A549 (cell line): Measurements from ENCODE around the gene COL13A1. TPM values are rescaled to one million over a fixed set of nuclear protein-coding genes. Genes with fewer than 3 reads are reported as not detected.

Experiments used
- ATAC-seq, 2 experiments: fragments of 200-7000 bp in 1 of 2; fragments of >200 bp in 1 of 2; cut with Nextera tagmentation in 1 of 2; cut with Tn5 transposase in 1 of 2; 3 replicates each; pipeline versions ENCODE4 v1.8.0 to v1.9.1; 2018 to 2020; ENCODE audit warnings: mild to moderate bottlenecking in 1 of 2, moderate library complexity in 1 of 2
- CTCF ChIA-PET: fragments of 300-600 bp; sonication (Branson Sonifier 250); formaldehyde crosslinking; extraction: SDS; loops from one replicate; lab custom pipeline; 2021; ENCODE audit warnings: antibody characterized with exemption, inconsistent platforms; lab: Yijun Ruan, JAX
- POLR2A ChIA-PET: fragments of 350-600 bp; formaldehyde crosslinking; extraction: SDS; loops from one replicate; lab custom pipeline; 2021; ENCODE audit warnings: antibody characterized with exemption, inconsistent platforms; lab: Yijun Ruan, JAX
- DNase-seq, 2 experiments: peaks; one replicate each; pipeline versions ENCODE4 v3.0.0 to v3.0.0-alpha.2; 2011 to 2016; ENCODE audit warnings: low read depth in 1 of 2, low spot score in 1 of 2
- FAIRE-seq: peaks from 2 replicates; lab custom pipeline; 2011; peaks lifted over from hg19 to GRCh38; lab: Jason Lieb, UNC
- H3K27ac ChIP-seq, 2 experiments: fragments of >200 bp; sonication (Bioruptor Twin); formaldehyde crosslinking; 3 replicates each; pipeline ENCODE4 v1.5.1; 2016 to 2017
- H3K4me1 ChIP-seq: fragments of >200 bp; sonication (Bioruptor Twin); formaldehyde crosslinking; 3 replicates; pipeline ENCODE4 v1.6.1; 2016
- H3K4me2 ChIP-seq: fragments of >200 bp; sonication (Bioruptor Twin); formaldehyde crosslinking; 3 replicates; pipeline ENCODE4 v1.6.1; 2016
- H3K4me3 ChIP-seq: fragments of >200 bp; sonication (Bioruptor Twin); formaldehyde crosslinking; 3 replicates; pipeline ENCODE4 v1.5.1; 2016
- H3K9me3 ChIP-seq: fragments of >200 bp; sonication (Bioruptor Twin); formaldehyde crosslinking; 3 replicates; pipeline ENCODE4 v1.6.1; 2016
- BHLHE40 ChIP-seq: IDR thresholded peaks from 2 replicates; pipeline ENCODE4 v1.6.1; 2012; ENCODE audit warnings: low read depth, low read length, inconsistent platforms
- CBX8 ChIP-seq: fragments of 200-600 bp; sonication (generic); IDR thresholded peaks from 2 replicates; pipeline ENCODE4 v1.6.1; 2016
- CHD2 ChIP-seq: fragments of 150-350 bp; IDR thresholded peaks from 2 replicates; pipeline ENCODE4 v1.6.1; 2014; ENCODE audit warnings: low read length; ENCODE audit not compliant: partially characterized antibody
- EHF ChIP-seq: fragments of 250-450 bp; sonication (Bioruptor Pico); IDR thresholded peaks from 2 replicates; pipeline ENCODE4 v1.5.0; 2020; ENCODE audit warnings: mild to moderate bottlenecking
- EHMT2 ChIP-seq: fragments of 200-600 bp; sonication (generic); IDR thresholded peaks from 2 replicates; pipeline ENCODE4 v1.6.1; 2016; ENCODE audit warnings: antibody characterized with exemption, low read depth, mild to moderate bottlenecking, moderate library complexity
- EP300 ChIP-seq, 2 experiments: fragments of >200 bp; sonication (Bioruptor Twin); formaldehyde crosslinking; IDR thresholded peaks; 2 replicates in 1 of 2; 3 replicates in 1 of 2; pipeline ENCODE4 v1.6.1; 2016 to 2017
- HDAC2 ChIP-seq: fragments of 200-600 bp; sonication (generic); IDR thresholded peaks from 2 replicates; pipeline ENCODE4 v1.6.1; 2016
- HOXA7 ChIP-seq: fragments of 250-450 bp; sonication (Bioruptor Pico); IDR thresholded peaks from 2 replicates; pipeline ENCODE4 v1.5.0; 2020; ENCODE audit warnings: mild to moderate bottlenecking, moderate library complexity
- HOXB5 ChIP-seq: fragments of 250-450 bp; sonication (Bioruptor Pico); IDR thresholded peaks from 2 replicates; pipeline ENCODE4 v1.5.0; 2020; ENCODE audit warnings: mild to moderate bottlenecking, moderate library complexity
- JUNB ChIP-seq: fragments of >200 bp; sonication (Bioruptor Twin); formaldehyde crosslinking; IDR thresholded peaks from 2 replicates; pipeline ENCODE4 v1.6.1; 2016
- KDM5A ChIP-seq: fragments of 200-600 bp; sonication (generic); IDR thresholded peaks from 2 replicates; pipeline ENCODE4 v1.6.1; 2016; ENCODE audit warnings: antibody characterized with exemption, mild to moderate bottlenecking
- MAZ ChIP-seq: fragments of 150-350 bp; IDR thresholded peaks from 2 replicates; pipeline ENCODE4 v1.6.1; 2014; ENCODE audit warnings: antibody characterized with exemption, low read depth, low read length, borderline replicate concordance
- NPAS2 ChIP-seq: fragments of 250-450 bp; sonication (Bioruptor Pico); IDR thresholded peaks from 2 replicates; pipeline ENCODE4 v1.8.0; 2022; ENCODE audit warnings: mild to moderate bottlenecking, moderate library complexity, borderline replicate concordance
- NR3C1 ChIP-seq: fragments of >200 bp; sonication (Bioruptor Twin); formaldehyde crosslinking; IDR thresholded peaks from 3 replicates; pipeline ENCODE4 v1.6.1; 2017
- POLR2A ChIP-seq: IDR thresholded peaks from 2 replicates; pipeline ENCODE4 v1.6.1; 2012; ENCODE audit warnings: mild to moderate bottlenecking, low read length
- POLR2AphosphoS2 ChIP-seq: conservative IDR thresholded peaks from 2 replicates; pipeline ENCODE4 v1.6.1; 2012; ENCODE audit warnings: low read length, improper control_type of control experiment, inconsistent platforms
- RARB ChIP-seq: fragments of 250-450 bp; sonication (Bioruptor Pico); IDR thresholded peaks from 2 replicates; pipeline ENCODE4 v1.8.0; 2021; ENCODE audit warnings: mild to moderate bottlenecking, moderate library complexity
- RCOR1 ChIP-seq: fragments of 150-350 bp; IDR thresholded peaks from 2 replicates; pipeline ENCODE4 v1.6.1; 2014; ENCODE audit warnings: antibody characterized with exemption, low read length, low read depth
- SMC3 ChIP-seq: fragments of >200 bp; sonication (Bioruptor Twin); formaldehyde crosslinking; IDR thresholded peaks from 3 replicates; pipeline ENCODE4 v1.6.1; 2018; ENCODE audit warnings: inconsistent platforms
- TP53 ChIP-seq: fragments of 250-450 bp; sonication (Bioruptor Pico); IDR thresholded peaks from 2 replicates; pipeline ENCODE4 v1.5.0; 2021; ENCODE audit warnings: mild to moderate bottlenecking, moderate library complexity
- ZFP36 ChIP-seq: fragments of 450-650 bp; IDR thresholded peaks from 2 replicates; pipeline ENCODE4 v1.6.1; 2014; ENCODE audit warnings: borderline replicate concordance; ENCODE audit not compliant: partially characterized antibody
- ZNF302 ChIP-seq: fragments of 250-450 bp; sonication (Bioruptor Pico); IDR thresholded peaks from 2 replicates; pipeline ENCODE4 v1.9.0; 2021; ENCODE audit warnings: inconsistent platforms, mild to moderate bottlenecking, moderate library complexity
- WGBS: methylation state at CpG from one replicate; pipeline ENCODE4 v1.1.6; 2017; ENCODE audit errors: missing lambda C conversion rate; 5-methylcytosine and 5-hydroxymethylcytosine counted together
- polyA plus RNA-seq, 4 experiments: library from polyadenylated mRNA; depleted of rRNA in 3 of 4; stranded (reverse); fragments of >200 nt; fragmentation: RNase III in 1 of 4; extraction: RNeasy Plus Mini Kit Qiagen cat#74134 plus additional on column Dnase treatment in 1 of 4; gene quantifications; 2 replicates in 3 of 4; 3 replicates in 1 of 4; pipeline ENCODE4 v1.2.3, GENCODE V29; 2011 to 2017
- TF ChIP-seq, protein P1 (sequence below): fragments of 150-350 bp; IDR thresholded peaks from 2 replicates; pipeline ENCODE4 v1.6.1; 2014; ENCODE audit warnings: low read depth, mild to moderate bottlenecking, low read length
- TF ChIP-seq, protein P2 (sequence below): fragments of >200 bp; sonication (Bioruptor Twin); formaldehyde crosslinking; IDR thresholded peaks from 2 replicates; pipeline ENCODE4 v1.6.1; 2016
- TF ChIP-seq, protein P3 (sequence below): fragments of 450-650 bp; IDR thresholded peaks from 2 replicates; pipeline ENCODE4 v1.6.1; 2014; ENCODE audit warnings: antibody characterized with exemption
- TF ChIP-seq, protein P4 (sequence below): IDR thresholded peaks from 2 replicates; pipeline ENCODE4 v1.6.1; 2012

The COL13A1 gene
- polyA plus RNA-seq, 2 of the 4 experiments (the other 2 are of a cell fraction) = 0.08 to 0.27 TPM

DNA sequence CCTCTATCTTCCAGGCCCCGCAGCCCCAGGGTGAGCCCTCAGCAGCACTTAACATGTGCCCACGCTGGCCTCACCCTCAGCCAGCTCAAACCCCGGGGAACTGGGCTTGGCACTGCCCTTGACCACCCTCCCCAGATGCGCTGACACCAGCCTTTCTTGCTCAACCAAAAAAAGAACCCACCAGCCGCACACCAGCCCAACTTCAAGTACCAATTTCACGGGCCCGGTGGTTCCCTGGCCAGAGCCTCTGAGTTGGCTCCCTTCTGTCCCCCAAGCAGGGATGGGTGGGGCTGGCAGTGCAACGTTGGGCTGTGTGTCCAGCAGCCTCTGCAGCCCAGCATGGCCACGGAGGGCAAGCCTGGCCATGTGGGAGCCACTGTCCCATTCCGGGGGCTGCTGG, 96.3 kb downstream of the COL13A1 start:
- TF ChIP-seq EP300 (IDR thresholded peaks at IDR 0.05) (no peak), HOXA7 (CRISPR knock-in tag) (no peak)
- FAIRE-seq (no peak), DNase-seq (no peak), ATAC-seq (no peak)
- Histone ChIP-seq H3K9me3 (no peaks in the 10 kb centered on the region), H3K27ac (no peak overlapping the region), H3K4me3 (no peak overlapping the region), H3K4me1 (no peaks in the 10 kb centered on the region), H3K4me2 (no peak overlapping the region)
- CTCF ChIA-PET = interaction anchor here (0.9 to 15.7 kb wide), 5 partner anchors 9 to 61 kb away, joined by 3 to 182 read pairs (median 22); no protein-coding TSS in a partner anchor
- WGBS = 69% methylated on average over 8 of the region's 10 CpGs
- POLR2A ChIA-PET = no interaction called here

DNA sequence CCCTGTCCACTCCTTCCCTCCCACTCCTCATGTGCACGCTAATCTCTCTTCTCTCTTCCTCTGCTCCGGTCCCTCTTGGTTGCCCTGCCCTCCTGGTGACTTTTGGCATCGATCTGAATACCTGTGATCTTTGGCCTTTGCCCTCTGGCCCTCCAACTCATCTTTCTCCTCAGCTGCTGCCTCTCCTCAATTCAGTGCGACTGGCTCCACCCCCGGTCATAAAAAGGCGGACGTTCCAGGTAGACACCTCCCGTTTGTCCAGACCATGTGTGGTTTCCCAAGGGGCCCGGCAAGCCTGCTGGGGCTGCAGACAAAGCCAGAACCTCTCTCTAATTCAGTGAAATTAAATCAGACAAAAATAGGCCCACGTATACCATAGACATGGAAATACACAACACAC, 96.8 kb downstream of the COL13A1 start:
- FAIRE-seq (no peak), DNase-seq (no peak), ATAC-seq (no peak)
- Histone ChIP-seq H3K9me3 (no peaks in the 10 kb centered on the region), H3K4me3 (no peak overlapping the region), H3K27ac (no peak overlapping the region), H3K4me2 (no peak overlapping the region), H3K4me1 (no peaks in the 10 kb centered on the region)
- TF ChIP-seq, protein P1, sequence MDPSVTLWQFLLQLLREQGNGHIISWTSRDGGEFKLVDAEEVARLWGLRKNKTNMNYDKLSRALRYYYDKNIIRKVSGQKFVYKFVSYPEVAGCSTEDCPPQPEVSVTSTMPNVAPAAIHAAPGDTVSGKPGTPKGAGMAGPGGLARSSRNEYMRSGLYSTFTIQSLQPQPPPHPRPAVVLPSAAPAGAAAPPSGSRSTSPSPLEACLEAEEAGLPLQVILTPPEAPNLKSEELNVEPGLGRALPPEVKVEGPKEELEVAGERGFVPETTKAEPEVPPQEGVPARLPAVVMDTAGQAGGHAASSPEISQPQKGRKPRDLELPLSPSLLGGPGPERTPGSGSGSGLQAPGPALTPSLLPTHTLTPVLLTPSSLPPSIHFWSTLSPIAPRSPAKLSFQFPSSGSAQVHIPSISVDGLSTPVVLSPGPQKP = no peak
- WGBS = 60% methylated on average over 10 of the region's 10 CpGs
- POLR2A ChIA-PET = no interaction called here
- CTCF ChIA-PET = interaction anchor here (1.8 to 15.7 kb wide), 4 partner anchors 10 to 60 kb away, joined by 4 to 182 read pairs (median 22); no protein-coding TSS in a partner anchor

DNA sequence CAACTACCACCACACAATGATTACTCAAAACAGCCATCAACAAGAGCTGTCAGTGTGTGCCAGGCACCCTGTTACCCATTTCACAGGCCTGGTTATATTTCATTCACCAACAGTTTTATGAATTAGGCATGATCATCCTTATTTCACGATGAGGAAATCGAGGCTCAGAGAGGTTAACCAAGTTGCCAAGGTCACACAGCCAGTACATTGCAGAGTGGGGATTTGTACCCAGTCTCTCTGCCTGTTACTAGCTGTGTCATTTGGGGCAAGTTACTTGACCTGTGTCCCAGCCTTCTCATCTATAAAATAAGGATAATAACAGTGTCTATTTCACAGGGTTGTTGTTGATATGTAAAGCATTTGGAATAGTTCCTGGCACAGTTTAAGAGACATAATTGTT, 97.2 kb downstream of the COL13A1 start:
- TF ChIP-seq RARB (CRISPR knock-in tag) = no peak
- TF ChIP-seq ZFP36 = peak; percentile 45
- ATAC-seq (no peak), DNase-seq (no peak), FAIRE-seq (no peak)
- Histone ChIP-seq H3K4me2 (no peak overlapping the region), H3K4me1 (no peaks in the 10 kb centered on the region), H3K27ac (no peak overlapping the region), H3K9me3 (no peaks in the 10 kb centered on the region), H3K4me3 (no peak overlapping the region)
- ChIA-PET CTCF (interaction anchor here (1.8 to 15.7 kb wide), 4 partner anchors 10 to 59 kb away, joined by 4 to 182 read pairs (median 22); no protein-coding TSS in a partner anchor), POLR2A (no interaction called here)
- WGBS = 69% methylated on average over 2 of the region's 2 CpGs

DNA sequence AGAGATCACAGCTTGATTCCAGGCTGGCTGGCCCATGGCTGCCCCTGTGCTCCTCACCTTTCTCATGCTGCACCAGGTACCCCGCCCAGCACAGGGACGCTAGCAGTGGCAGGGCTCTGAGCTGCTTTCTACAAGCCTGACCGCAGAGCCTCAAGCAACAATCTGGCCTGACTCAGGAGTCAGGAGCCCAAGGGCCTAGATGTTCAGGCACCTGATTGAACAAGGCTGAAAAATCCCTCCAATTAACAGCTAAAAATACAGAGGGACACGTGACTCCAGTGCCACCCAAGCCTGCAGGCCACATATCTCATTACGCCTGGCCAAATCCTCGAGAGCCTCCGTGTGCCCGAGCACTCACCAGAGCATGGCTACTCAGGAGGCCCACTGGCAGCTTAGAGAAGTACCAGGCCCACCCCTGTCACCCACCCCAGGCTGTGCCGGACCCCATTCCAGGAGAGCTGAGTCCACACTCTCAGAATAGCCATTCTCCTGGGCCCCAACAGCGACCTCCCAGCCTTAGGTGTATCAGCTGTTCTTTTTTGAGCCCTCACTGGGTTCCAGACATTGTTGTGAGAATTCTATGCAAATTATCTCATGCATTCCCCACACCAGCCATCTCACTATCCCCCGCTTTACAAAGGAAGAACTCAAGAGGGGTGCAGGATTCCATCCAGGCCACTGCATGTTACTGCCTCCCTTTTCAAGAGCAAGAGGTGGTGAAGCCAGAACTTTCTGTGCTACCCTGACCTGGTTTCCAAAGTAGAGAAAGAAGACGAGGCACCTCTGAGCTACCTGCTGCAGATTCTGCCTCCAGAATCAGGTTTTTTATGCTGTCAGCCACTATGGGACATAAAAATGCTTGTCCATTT, 98.3 kb downstream of the COL13A1 start:
- ATAC-seq = no peak
- Histone ChIP-seq H3K4me3 (no peak overlapping the region), H3K27ac (no peak overlapping the region), H3K4me1 (no peaks in the 10 kb centered on the region), H3K9me3 (no peaks in the 10 kb centered on the region)
- ChIA-PET POLR2A (no interaction called here), CTCF (interaction anchor here (0.8 to 15.7 kb wide), 11 partner anchors 11 to 255 kb away, joined by 3 to 182 read pairs (median 5); no protein-coding TSS in a partner anchor)
- no peak for DNase-seq
- no peak for FAIRE-seq
- WGBS = 80% methylated on average over 10 of the region's 12 CpGs
- no peak for TF ChIP-seq TP53
- TF ChIP-seq HOXB5 = no peak
- TF ChIP-seq RCOR1 = no peak
- TF ChIP-seq, protein P2, sequence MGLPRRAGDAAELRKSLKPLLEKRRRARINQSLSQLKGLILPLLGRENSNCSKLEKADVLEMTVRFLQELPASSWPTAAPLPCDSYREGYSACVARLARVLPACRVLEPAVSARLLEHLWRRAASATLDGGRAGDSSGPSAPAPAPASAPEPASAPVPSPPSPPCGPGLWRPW = no peak
- no peak for TF ChIP-seq NR3C1
- no peak for TF ChIP-seq NPAS2 (CRISPR knock-in tag)
- TF ChIP-seq, all 56 proteins: peak for 0
- no peak overlapping the region for H3K4me2 ChIP-seq

DNA sequence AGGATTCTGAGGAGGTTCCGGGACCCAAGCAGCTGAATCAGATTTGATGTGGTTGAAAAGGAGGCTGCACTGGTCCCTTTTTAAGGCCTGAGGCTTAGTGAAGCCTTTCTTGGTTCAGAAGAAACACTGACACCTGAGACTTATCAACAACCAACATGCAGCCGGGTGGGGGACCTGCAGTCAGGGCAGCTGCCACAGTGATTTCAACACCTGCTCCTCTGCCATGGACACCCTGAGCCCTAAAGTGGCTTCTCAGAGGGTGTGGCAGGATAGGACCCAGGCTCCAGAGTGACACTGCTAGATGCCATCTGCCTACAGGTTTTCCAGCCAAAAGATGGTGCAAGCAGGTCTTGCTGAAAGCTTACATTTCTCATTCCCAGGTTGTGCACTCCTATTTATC, 99.3 kb downstream of the COL13A1 start:
- FAIRE-seq (no peak), ATAC-seq (no peak), DNase-seq (no peak)
- Histone ChIP-seq H3K4me3 (no peak overlapping the region), H3K4me2 (no peak overlapping the region), H3K27ac (no peak overlapping the region), H3K4me1 (no peaks in the 10 kb centered on the region), H3K9me3 (no peaks in the 10 kb centered on the region)
- WGBS = 91% methylated on average over 2 of the region's 2 CpGs
- CTCF ChIA-PET = interaction anchor here (1.1 to 15.7 kb wide), 13 partner anchors 9 to 114 kb away, joined by 3 to 182 read pairs (median 5); no protein-coding TSS in a partner anchor
- POLR2A ChIA-PET = interaction anchor here (0.6 kb wide), 1 partner anchor 269 kb away, joined by 4 read pairs; the partner anchor contains the start of gene SAR1A
- TF ChIP-seq BHLHE40 = no peak
- TF ChIP-seq EHMT2 = no peak
- TF ChIP-seq, protein P3, sequence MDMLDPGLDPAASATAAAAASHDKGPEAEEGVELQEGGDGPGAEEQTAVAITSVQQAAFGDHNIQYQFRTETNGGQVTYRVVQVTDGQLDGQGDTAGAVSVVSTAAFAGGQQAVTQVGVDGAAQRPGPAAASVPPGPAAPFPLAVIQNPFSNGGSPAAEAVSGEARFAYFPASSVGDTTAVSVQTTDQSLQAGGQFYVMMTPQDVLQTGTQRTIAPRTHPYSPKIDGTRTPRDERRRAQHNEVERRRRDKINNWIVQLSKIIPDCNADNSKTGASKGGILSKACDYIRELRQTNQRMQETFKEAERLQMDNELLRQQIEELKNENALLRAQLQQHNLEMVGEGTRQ = no peak
- no peak for TF ChIP-seq MAZ
- TF ChIP-seq, protein P4, sequence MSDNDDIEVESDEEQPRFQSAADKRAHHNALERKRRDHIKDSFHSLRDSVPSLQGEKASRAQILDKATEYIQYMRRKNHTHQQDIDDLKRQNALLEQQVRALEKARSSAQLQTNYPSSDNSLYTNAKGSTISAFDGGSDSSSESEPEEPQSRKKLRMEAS = no peak
- TF ChIP-seq HDAC2 = no peak
- TF ChIP-seq CBX8 = no peak
- TF ChIP-seq POLR2A = no peak
- no peak for TF ChIP-seq JUNB
- no peak for TF ChIP-seq KDM5A
- no peak for TF ChIP-seq HOXA7 (CRISPR knock-in tag)
- no peak for TF ChIP-seq RCOR1
- no peak for TF ChIP-seq EHF (CRISPR knock-in tag)
- no peak for TF ChIP-seq POLR2AphosphoS2
- no peak for TF ChIP-seq SMC3
- TF ChIP-seq ZNF302 (CRISPR knock-in tag) = no peak
- no peak for TF ChIP-seq CHD2
